OCI-M2 (cell line): Measurements from ENCODE around the gene LILRB2.
"Not testable (repeated sequence)": the region's sequence is repeated elsewhere in the genome, so short reads cannot be mapped to it uniquely, and the experiment has no call there.

Experiments used
- DNase-seq: peaks from one replicate; lab custom pipeline; 2025; ENCODE audit not compliant: unreplicated experiment; lab: John Stamatoyannopoulos, UW

LILRB2 gene

DNA sequence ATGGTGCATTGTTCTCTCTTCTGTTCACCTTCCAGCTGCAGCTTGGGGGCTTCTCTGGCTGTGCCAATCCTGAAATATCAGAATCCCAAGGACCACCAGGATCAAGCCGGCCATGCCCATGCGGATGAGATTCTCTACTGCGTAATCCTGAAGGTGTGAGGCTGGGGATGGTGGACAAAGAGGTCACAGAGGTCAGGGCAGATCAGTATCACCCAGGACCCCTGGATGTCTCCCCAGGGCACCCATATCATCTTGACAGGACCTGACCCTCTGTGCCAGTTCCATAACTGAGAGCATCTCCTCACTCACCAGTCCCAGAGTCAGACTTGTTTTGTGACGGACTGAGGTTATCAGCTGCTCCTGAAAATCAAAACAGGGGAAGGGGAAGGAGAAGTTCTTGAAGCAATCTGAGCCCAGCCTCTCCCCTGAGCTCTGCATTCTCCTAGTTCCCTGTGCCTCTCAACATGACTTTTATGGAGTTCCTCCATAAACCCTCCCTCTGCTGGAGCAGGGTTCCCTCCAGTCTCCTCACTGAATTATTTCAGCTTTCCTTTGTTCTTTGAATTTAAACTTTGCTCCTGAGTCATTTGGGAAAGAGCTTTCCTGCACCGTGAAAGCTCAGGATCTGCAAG lies 26.6 kb upstream of the LILRB2 start:
- DNase-seq: no peak

DNA sequence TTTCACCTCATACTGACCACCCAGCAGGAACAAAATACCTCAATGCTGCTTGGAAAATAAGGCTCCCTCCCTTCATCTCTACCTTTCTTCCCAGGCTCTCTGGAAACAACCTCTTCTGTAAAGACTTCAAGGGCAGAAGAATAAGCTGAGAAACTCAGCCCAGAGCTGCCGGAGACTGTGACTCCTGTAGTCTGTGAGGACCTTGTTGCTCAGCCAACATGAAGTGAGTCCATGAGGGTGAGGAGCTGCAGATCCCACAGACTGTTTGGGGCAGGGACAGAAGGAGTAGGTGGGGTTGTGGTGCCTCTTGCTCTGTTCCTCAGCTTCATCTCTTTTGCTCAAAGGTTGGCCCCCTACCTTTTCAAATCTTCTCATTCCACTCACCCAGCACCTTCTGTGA lies 24.2 kb upstream of the LILRB2 start:
- no peak for DNase-seq

DNA sequence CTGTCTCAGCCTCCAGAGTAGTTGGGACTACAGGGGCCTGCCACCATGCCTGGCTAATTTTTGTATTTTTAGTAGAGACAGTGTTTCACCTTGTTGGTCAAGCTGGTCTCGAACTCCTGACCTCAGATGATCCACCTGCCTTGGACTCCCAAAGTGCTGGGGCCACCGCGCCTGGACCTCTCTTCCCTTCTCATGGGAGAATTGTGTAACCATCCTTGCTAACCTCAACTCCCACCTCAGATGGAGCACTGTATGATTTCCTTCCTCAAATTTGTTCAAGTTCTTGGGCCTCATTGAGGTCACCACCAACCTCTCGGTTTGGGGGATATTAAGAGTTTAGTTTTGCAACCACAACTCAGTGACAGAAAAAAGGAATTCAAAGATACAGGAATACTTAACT lies 21.3 kb upstream of the LILRB2 start:
- no peak for DNase-seq

DNA sequence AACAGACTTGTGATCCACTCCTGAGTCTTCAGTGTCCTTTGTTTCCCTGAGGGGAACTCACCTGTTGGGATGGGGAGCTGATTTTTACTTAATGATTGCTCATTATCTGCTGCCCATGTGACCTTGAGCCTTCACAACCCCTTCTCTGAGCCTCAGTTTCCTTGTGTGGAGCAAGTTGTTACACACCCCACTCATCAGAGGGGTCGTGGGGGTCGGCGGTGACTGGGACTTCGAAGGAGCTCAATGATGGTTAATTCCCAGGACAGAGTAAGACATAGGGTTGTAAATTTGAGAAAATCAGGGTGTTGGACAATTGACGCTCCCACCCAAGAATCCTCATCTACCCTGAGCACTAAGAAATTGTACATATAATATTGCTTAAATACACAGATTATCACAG lies 18.6 kb upstream of the LILRB2 start:
- no peak for DNase-seq

DNA sequence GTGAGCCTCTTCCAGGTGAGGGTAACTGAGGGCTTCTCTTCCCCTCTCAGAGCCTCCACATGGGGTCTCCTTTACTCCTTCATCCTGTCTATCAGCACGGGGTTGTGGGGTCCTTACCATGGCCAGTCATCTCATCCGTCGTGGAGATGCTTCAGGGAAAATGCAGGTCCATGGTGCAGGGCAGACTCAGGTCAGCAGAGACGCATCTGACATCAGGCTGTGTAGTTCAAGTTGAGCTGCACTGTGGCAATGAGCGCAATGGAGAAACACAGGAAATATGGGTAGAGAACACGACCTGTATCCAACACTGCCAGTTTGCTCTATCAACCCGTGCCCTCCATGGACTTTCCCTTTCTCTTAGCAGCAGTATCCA lies 18.2 kb upstream of the LILRB2 start:
- no peak for DNase-seq

DNA sequence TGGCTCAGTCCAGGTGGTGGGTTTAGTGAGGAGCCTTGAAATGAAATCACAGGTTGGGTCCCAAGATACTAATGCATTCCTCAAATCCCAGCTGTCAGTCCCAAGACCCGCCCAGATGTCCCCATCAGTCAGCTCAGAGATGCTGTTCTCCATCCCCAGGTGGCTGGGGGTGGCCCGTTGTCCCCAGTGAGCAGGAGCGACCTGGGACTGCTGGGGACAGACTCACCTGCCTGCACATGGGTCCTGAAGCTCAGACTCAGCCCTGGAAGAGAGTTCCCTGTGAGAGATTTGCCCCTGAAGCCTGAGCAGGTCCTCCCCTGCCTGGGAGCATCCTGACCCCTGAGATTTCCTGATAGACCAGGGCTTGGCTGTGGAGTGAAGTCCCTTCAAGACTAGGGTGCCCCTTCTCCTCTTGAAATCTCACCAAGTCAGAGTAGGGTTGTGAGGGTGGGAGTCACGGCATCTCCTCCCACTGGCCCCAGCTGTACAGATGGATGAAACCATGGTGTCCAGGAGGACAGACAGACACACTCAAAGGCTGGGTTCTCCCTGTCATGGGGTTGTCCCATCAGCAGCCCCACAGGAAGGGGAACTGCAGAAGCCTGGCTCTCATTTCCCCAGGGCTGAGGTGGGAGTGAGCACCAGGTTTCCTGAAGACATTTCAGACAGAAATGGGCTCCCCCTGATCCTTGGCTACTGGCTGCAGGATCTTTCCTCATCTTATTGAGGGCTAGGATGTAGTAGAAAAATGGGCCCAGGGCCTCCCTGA lies 17.6 kb upstream of the LILRB2 start:
- no peak for DNase-seq

DNA sequence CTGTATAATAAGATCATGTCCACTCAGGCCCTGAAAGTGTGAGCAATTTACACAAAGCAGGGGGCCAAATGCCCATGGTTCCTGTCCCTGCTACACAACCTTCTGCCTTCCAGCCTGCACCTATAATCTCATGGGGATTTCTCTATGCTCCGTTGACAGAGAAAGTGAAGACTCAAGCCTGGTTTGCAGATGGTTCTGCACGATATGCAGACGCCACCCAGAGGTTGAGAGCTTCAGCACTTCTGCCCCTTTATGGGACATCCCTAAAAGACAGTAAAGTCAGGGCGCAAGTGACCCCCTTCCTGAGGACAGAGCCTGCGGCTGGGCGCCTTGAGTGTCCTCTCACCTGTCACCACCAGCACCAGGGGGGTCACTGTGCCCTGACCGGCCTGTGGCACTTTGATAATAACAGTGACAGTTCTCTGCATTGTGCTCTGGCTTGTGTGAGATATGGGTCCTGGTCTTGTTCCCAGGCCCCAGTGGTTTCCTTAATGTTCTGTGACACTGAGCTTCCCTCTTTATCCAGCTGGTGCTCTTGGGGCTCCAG lies 16.9 kb upstream of the LILRB2 start:
- no peak for DNase-seq

DNA sequence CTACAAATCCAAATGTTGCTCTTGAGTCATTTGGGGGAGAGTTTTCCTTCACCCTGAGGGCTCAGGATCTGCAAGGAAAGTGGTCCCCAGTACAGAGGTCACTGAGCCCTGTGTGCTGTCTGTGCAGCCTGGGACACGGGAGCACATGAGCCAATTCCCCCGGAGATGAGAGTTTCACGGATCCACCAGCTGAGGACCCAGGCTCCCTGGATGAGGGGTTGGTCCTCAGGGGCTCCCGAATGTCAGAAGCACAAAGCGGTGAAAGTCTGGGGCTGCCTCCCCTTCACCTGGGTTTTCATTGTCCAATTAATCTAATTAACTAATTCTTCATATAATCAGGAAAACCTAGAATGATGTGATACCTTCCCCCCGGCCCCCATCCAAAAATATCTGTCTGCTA lies 13.6 kb upstream of the LILRB2 start:
- DNase-seq: no peak

DNA sequence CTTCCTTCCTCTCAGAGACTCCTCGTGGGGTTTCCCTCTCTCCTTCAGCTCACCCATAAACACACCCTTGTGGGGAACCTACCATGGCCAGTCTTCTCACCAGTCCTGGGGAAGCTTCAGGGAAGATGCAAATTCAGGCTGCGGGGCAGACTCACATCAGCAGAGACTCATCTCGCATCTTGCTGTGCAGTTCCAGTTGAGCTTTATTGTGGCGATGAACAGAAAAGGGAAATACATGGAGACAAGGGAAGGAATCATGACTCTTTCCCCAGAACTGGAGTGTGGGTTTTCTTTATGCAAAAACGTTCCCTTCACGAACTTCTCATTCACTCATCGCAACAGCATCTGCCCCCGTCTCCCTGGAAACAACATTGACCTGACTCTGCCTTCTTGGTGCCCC lies 8.2 kb upstream of the LILRB2 start:
- not testable (repeated sequence) for DNase-seq

DNA sequence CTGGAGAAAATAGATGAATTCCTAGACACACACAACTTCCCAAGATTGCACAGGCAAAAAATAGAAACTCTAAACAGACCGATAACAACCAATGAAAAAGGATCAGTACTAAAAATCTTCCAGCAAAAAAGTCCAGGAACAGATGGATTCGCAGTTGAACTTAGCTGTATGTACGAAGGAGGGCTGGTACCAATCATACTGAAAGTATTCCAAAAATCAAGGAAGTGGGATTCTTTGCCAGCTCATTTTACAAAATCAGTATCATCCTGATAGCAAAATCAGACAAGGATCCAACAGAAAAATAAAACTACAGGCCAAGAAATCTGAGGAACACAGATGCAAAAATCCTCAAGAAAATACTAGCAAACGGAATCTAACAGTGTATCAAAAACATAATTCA lies 6.5 kb upstream of the LILRB2 start:
- DNase-seq: no peak

DNA sequence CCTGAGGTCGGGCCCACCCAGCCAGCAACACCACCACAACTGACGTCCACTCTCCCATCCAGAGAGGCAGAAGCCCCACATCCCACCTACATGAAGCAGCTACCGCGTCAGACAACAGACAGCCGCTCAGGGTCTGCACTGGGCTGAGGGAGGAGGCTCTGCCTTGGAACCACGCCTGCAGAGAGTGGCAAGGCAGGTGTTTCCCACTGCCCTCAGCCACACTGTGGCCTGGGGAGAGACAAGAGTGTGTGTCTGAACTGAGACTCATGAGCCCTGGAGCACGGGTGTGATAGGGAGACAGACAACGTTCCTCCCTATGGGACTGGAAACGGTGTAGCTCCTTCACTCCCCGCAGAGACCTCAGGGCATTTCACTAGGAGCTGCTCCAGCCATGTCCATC lies 5.4 kb upstream of the LILRB2 start:
- not testable (repeated sequence) for DNase-seq

DNA sequence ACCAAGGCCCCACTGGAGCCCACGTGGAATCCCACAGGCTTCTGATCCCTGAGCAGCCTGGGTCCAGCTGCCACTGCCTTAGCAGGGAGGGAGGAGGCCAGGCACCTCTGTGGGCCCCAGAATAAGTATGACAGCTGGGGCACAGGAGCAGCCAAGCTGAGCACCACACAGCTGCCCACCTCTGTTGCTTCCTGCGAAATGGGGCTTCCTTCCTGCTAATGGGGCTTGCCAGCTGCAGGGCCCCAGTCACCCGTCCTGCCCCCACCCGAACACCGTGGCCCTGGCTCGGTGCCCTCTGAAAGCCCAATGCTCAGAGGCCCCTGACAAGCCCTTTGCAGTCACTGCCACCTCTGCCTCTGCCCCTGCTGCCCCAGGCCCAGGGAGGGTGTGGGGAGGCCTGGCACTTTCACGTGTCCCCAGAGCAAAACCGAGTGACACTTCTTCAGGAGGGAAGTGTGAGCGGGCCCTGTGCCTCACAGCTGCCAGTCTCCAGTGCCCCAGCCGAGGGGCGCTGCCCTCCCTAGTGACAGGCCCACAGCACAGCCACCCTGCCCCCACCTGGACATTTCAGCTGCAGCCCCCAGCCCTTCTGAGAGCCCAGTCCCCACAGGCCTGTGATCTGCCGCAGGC lies 4.6 kb upstream of the LILRB2 start:
- not testable (repeated sequence) for DNase-seq

DNA sequence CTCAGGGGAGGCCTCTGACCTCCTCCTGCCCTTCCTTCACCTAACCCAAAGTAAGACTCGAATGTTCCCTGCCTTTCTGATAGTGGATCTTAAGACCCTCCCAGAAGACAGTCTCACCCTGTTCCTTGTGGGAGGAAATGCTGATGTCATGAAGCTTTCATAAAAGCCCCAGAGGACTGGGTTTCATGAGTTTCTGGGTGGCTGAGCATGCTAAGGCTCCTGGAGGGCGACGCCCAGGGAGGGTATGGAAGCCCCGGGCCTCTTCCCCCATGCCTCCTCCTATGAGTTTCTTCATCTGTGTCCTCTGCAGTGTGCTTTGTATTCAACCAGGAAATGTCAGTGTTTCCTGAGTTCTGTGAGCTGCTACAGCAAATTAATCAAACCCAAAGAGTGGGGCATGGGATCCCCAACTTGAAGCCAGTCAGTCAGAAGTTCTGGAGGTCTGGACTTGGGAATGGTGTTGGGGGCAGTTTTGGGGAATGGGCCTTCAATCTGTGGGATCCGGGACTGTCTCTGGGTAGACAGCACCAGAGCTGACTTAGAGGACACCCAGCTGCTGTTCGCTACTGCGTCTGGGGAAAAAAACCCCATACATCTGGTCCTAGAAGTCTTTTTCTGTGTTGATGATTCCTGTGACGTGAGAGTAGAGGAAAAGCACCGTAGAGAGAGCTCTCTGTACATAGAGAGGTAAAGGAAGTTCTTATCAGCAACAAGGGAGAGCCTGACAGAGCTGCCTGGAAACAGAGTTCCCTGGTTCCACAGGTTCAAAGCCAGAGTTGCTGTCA lies 2.0 kb upstream of the LILRB2 start:
- no peak for DNase-seq

DNA sequence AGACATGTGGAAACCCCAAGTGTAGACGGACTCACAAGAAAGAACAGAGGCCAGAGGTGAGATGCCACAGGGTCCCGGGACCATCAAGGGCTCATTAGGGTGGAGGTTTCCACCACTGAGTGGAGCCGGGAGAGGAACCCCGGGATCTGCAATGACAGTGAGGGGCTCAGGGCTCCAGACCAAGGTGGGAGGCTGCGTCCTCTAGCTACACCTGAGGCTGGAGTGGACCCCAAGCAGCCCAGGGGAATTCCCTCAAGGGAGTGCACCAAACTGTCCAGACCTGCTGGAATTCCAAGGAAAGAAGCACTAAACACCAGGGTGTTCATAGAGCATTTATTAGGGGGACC lies 792 bp upstream of the LILRB2 start:
- not testable (repeated sequence) for DNase-seq

DNA sequence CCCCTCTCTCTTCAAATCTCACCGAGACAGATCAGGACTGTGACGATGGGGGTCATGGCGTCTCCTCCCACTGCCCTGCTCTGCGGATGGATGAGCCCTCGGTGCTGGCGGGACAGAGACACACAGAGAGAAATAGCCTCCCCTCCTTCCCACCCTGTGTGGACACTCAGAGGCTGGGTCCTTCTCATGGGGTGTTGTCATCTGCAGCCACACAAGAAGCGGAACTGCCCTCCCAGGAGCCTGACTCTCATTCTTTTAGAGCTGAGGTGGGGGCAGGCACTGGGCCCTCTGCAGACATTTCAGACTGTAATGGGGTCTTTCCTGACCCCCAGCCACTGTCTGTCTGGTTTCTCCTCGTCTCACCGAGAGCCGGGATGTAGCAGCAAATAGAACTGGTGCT lies 469 bp downstream of the LILRB2 start:
- not testable (repeated sequence) for DNase-seq

DNA sequence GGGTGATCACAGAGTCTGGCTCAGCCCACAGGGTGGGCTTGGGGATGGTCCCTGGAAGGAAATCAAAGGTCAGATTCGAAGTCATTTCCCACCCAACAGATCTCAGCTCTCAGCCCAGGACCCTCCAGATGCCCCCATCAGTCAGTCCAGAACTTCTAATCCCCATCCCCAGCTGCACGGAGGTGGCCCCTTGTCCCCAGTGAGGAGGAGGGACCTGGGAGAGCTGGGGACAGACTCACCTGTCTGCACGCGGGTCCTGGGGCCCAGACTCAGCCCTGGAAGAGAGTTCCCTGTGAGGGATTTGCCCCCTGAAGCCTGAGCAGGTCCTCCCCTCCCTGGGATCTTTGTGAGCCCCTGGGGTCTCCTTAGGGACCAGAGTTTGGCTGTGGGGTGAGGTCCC lies 885 bp downstream of the LILRB2 start:
- not testable (repeated sequence) for DNase-seq

DNA sequence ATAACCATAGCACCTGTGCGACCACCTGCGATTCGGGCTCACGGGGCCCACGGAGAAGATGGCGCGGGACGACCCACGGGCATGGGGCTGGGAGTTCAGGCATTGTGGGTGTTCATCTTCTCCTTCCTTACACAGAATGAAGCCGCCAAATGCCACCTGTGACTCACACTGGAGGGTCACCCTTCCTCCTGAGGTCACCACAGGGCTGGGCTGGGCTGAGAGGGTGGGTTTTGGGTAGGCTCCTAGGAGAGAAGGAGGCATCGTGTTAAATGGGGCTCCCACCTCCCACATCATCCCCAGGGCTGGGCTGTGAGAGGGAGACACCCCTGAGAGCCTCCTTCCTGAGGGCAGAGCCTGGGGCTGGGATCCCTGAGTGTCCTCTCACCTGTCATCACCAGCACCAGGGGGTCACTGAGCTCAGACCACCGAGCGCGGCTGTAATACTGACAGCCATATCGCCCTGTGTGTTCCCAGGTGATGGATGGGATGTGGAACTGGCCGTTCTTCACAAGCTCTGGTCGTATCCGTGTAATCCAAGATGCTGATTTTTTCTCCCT lies 1.4 kb downstream of the LILRB2 start:
- no peak for DNase-seq

DNA sequence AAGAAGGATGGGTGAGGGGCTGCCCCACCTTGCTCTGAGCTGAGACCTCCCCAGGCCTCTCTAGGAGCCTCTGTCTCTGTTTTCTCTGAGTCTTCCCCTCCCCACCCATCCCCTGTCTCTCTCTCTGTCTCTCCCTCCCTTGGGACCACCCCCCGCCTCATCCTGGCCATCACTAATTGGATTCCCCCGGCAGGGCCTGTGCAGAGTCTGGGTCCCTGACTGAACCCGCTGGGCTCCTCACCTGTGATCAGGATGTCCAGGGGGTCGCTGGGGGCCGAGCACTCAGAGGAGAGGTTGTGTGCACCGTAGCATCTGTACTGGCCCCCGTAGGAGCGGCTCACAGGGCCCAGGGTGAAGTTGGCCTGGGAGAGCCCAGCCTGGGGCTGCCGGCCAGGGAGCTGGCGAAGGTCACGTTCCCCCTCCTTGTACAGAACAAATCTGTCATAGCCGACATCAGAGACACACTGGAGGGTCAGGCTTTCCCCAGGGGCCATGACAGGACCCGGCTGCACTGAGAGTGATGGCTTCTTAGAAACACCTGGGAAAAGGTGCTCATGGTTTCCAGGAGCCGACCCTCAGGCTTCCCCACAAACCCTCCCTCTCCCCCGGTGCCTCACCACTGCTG lies 2.2 kb downstream of the LILRB2 start:
- not testable (repeated sequence) for DNase-seq

DNA sequence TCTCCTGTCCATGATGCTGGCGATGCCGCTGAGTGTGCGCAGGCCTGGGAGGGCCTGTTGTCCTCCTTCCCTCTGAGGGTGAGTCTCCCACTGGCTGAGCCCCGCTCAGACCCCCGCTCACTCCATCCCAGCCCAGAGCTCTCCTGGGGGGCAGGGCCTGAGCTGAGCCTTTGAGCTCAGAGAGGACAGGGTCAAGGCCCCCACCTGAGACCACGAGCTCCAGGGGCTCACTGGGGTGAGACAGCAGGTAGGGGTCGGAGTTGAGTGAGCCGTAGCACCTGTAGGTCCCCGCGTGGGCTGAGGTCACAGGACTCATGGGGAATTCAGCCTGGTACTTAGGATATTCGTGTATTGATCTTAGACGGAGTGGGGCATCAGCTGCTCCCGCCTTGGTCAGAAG lies 2.9 kb downstream of the LILRB2 start:
- not testable (repeated sequence) for DNase-seq

DNA sequence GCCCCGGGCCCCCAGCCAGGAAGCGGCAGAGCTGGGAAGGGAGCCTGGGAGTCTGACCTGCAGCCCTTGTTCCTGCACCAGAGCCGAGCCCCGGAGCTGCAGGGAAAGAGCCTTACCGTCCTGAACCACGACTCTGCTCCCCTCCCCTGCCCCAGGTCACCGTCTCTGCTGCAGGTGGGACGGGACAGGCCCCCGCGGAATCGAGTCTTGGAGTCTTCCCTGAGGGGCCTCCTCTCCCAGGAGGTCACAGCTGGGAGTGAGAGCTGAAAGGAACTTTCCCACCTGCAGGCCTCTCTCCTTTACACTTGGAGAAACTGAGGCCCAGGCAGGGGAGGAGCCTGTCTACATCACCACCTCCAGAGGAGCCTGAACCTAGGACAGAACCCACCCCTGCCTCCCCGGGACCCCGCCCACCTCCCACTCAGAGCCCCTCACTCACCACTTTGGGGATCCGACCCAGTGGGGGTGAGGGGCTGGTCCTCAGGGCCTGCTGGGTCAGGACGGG lies 3.7 kb downstream of the LILRB2 start:
- DNase-seq: not testable (repeated sequence)
